Posterior vena cava (tissue), 2 donors: ENCODE results near the gene SSH2. TPM values are rescaled to one million over a fixed set of nuclear protein-coding genes. Genes with fewer than 3 reads are reported as not detected.

Experiments used
- DNase-seq: peaks from one replicate; pipeline ENCODE4 v3.0.0-alpha.2; 2020; ENCODE audit warnings: low spot score
- intact Hi-C, 2 donors: fragments of 100-400 bp; cut with DNase I; formaldehyde crosslinking; loops; one replicate each; pipeline versions ENCODE4 v1.14.1 to v1.14.2; 2022 to 2023
- total RNA-seq, 2 donors: library from RNA; stranded (reverse); fragmentation: NEBNext Ultra II Directional; extraction: Animal tissue kit (Norgen Biotek cat#: 25700); gene quantifications; one replicate each; pipeline ENCODE4 v1.2.1, GENCODE V29; 2021
- donor health status: DM: yes; HTN: yes; CAD: no.
- donor health status: DM: yes; HTN: yes; CAD: no.

The SSH2 gene
- total RNA-seq, 2 donors from 2014 or later: 26.0 to 33.3 TPM

- no peak for DNase-seq
- intact Hi-C loops: no loop called here
These were observed 82.3 kb downstream of the SSH2 start for GRCh38 chr17:29847527-29848400.

- no peak for DNase-seq
- intact Hi-C loops: no loop called here
These were observed 82.9 kb downstream of the SSH2 start for GRCh38 chr17:29847118-29847517.

GRCh38 chr17:29846298-29846697 lies 83.7 kb downstream of the SSH2 start:
- no peak for DNase-seq
- intact Hi-C loops: no loop called here

GRCh38 chr17:29844339-29845048 lies 85.5 kb downstream of the SSH2 start:
- no peak for DNase-seq
- intact Hi-C loops: no loop called here

GRCh38 chr17:29840884-29841283 lies 89.1 kb downstream of the SSH2 start:
- DNase-seq: no peak
- intact Hi-C loops: no loop called here

- intact Hi-C loops: no loop called here
- DNase-seq: no peak
These were observed 90.4 kb downstream of the SSH2 start for GRCh38 chr17:29839656-29840055.

- DNase-seq: no peak
- intact Hi-C loops: no loop called here
These were observed 91.1 kb downstream of the SSH2 start for GRCh38 chr17:29838961-29839360.

GRCh38 chr17:29837531-29837930 lies 92.5 kb downstream of the SSH2 start:
- intact Hi-C loops: no loop called here
- DNase-seq: no peak

- intact Hi-C loops: no loop called here
- no peak for DNase-seq
These were observed 93.4 kb downstream of the SSH2 start for GRCh38 chr17:29836643-29837042.

GRCh38 chr17:29835435-29836351 lies 94.3 kb downstream of the SSH2 start:
- intact Hi-C loops: loop anchor here in 1 of 2 donors (1.0 kb wide), 1 partner anchor 32 kb away; no protein-coding TSS in a partner anchor

GRCh38 chr17:29833801-29834200 lies 96.2 kb downstream of the SSH2 start:
- intact Hi-C loops: no loop called here
- no peak for DNase-seq

More at GRCh38 chr17:29835435-29836351, 94.3 kb downstream of the SSH2 start:
- DNase-seq: no peak

GRCh38 chr17:29828676-29829284 lies 101.2 kb downstream of the SSH2 start:
- no peak for DNase-seq
- intact Hi-C loops: no loop called here

- intact Hi-C loops: no loop called here
- DNase-seq: no peak
These were observed 102.8 kb downstream of the SSH2 start for GRCh38 chr17:29827179-29827578.

- DNase-seq: no peak
- intact Hi-C loops: no loop called here
These were observed 103.8 kb downstream of the SSH2 start for GRCh38 chr17:29826114-29826692.

GRCh38 chr17:29825604-29826003 lies 104.4 kb downstream of the SSH2 start:
- intact Hi-C loops: no loop called here

GRCh38 chr17:29821897-29822296 lies 108.1 kb downstream of the SSH2 start:
- intact Hi-C loops: no loop called here
- DNase-seq: no peak

More at GRCh38 chr17:29825604-29826003, 104.4 kb downstream of the SSH2 start:
- DNase-seq: no peak

- DNase-seq: no peak
- intact Hi-C loops: no loop called here
These were observed 109.6 kb downstream of the SSH2 start for GRCh38 chr17:29820425-29820824.

- DNase-seq: no peak
- intact Hi-C loops: loop anchor here (5.0 to 10.0 kb wide), 2 partner anchors 125 to 277 kb away; partner anchors contain the start of gene SSH2 (in 2 of the 2)
These were observed 122.3 kb downstream of the SSH2 start for GRCh38 chr17:29807520-29808361.
